Right ventricle myocardium superior (tissue), 1 donor: Measurements from ENCODE around the gene ANKRD55. TPM values are rescaled to one million over a fixed set of nuclear protein-coding genes. Genes with fewer than 3 reads are reported as not detected.
"Not testable (repeated sequence)": the region's sequence is repeated elsewhere in the genome, so short reads cannot be mapped to it uniquely, and the experiment has no call there.

ENCODE experiments used
- ATAC-seq: fragments of 200-7000 bp; cut with Tn5 transposase; one replicate; pipeline ENCODE4 v1.9.1; 2020; ENCODE audit warnings: mild to moderate bottlenecking; ENCODE audit not compliant: poor library complexity
- DNase-seq: peaks from one replicate; pipeline ENCODE4 v3.0.0-alpha.2; 2020
- intact Hi-C: fragments of 100-400 bp; cut with DNase I; formaldehyde crosslinking; loops from one replicate; pipeline ENCODE4 v1.11.2; 2022
- total RNA-seq: library from RNA; stranded (reverse); fragmentation: NEBNext Ultra II Directional; extraction: Animal tissue kit (Norgen Biotek cat#: 25700); gene quantifications from one replicate; pipeline ENCODE4 v1.2.1, GENCODE V29; 2021
- donor health status: DM: no; HTN: yes; CAD: no; lungs with severe emphysema.

ANKRD55 gene
- total RNA-seq, 1 donor from 2014 or later: not detected

- intact Hi-C loops, DNase-seq: not testable (repeated sequence)
Measured at GRCh38 chr5:56221601-56222000, 11.5 kb downstream of the ANKRD55 start.

GRCh38 chr5:56215019-56215830 lies 17.9 kb downstream of the ANKRD55 start:
- DNase-seq (no peak), ATAC-seq (no peak)
- intact Hi-C loops: no loop called here

More at GRCh38 chr5:56221601-56222000, 11.5 kb downstream of the ANKRD55 start:
- not testable (repeated sequence) for ATAC-seq

GRCh38 chr5:56213886-56214535 lies 19.1 kb downstream of the ANKRD55 start:
- intact Hi-C loops, ATAC-seq, DNase-seq: not testable (repeated sequence)

- intact Hi-C loops: no loop called here
- DNase-seq: no peak
Measured at GRCh38 chr5:56212130-56212879, 20.8 kb downstream of the ANKRD55 start.

GRCh38 chr5:56211298-56211865 lies 21.7 kb downstream of the ANKRD55 start:
- intact Hi-C loops: no loop called here
- no peak for DNase-seq
- ATAC-seq: peak; percentile 51

More at GRCh38 chr5:56212130-56212879, 20.8 kb downstream of the ANKRD55 start:
- no peak for ATAC-seq

- intact Hi-C loops: no loop called here
- DNase-seq (no peak), ATAC-seq (no peak)
Measured at GRCh38 chr5:56208681-56209080, 24.4 kb downstream of the ANKRD55 start.

GRCh38 chr5:56207537-56207936 lies 25.6 kb downstream of the ANKRD55 start:
- ATAC-seq (no peak), DNase-seq (no peak)
- intact Hi-C loops: no loop called here

GRCh38 chr5:56206126-56206910 lies 26.8 kb downstream of the ANKRD55 start:
- DNase-seq (no peak), ATAC-seq (no peak)
- intact Hi-C loops: no loop called here

GRCh38 chr5:56203936-56204335 lies 29.2 kb downstream of the ANKRD55 start:
- not testable (repeated sequence) for ATAC-seq, DNase-seq
- intact Hi-C loops: loop anchor here (5.0 kb wide), 1 partner anchor 267 kb away; no protein-coding TSS in a partner anchor

- no peak for DNase-seq
- ATAC-seq: peak; percentile 36
- intact Hi-C loops: loop anchor here (5.0 kb wide), 1 partner anchor 265 kb away; no protein-coding TSS in a partner anchor
Measured at GRCh38 chr5:56202483-56202882, 30.6 kb downstream of the ANKRD55 start.

- intact Hi-C loops: loop anchor here (5.0 kb wide), 1 partner anchor 265 kb away; no protein-coding TSS in a partner anchor
- not testable (repeated sequence) for ATAC-seq, DNase-seq
Measured at GRCh38 chr5:56201762-56202261, 31.3 kb downstream of the ANKRD55 start.

- ATAC-seq (peak; percentile 97), DNase-seq (peak; percentile 57)
- intact Hi-C loops: loop anchor here (5.0 kb wide), 1 partner anchor 264 kb away; no protein-coding TSS in a partner anchor
Measured at GRCh38 chr5:56200971-56201666, 32.0 kb downstream of the ANKRD55 start.

- intact Hi-C loops: loop anchor here (10.0 kb wide), 1 partner anchor 210 kb away; no protein-coding TSS in a partner anchor
- no peak for DNase-seq
- no peak for ATAC-seq
Measured at GRCh38 chr5:56195016-56195415, 38.1 kb downstream of the ANKRD55 start.

GRCh38 chr5:56192246-56192645 lies 40.9 kb downstream of the ANKRD55 start:
- intact Hi-C loops: loop anchor here (10.0 kb wide), 1 partner anchor 207 kb away; no protein-coding TSS in a partner anchor
- ATAC-seq (no peak), DNase-seq (no peak)

- no peak for ATAC-seq
- intact Hi-C loops: loop anchor here (10.0 kb wide), 1 partner anchor 207 kb away; no protein-coding TSS in a partner anchor
Measured at GRCh38 chr5:56191656-56192055, 41.5 kb downstream of the ANKRD55 start.

GRCh38 chr5:56190497-56190896 lies 42.6 kb downstream of the ANKRD55 start:
- peak; percentile 34 for ATAC-seq
- intact Hi-C loops: loop anchor here (10.0 kb wide), 1 partner anchor 206 kb away; no protein-coding TSS in a partner anchor
- DNase-seq: no peak

More at GRCh38 chr5:56191656-56192055, 41.5 kb downstream of the ANKRD55 start:
- DNase-seq: no peak
